HEK293 (cell line): ENCODE data around the gene OPCML.

ENCODE experiments used
- CTCF ChIA-PET: fragments of 350-600 bp; formaldehyde crosslinking; extraction: SDS; loops from one replicate; lab custom pipeline; 2021; ENCODE audit warnings: antibody characterized with exemption; lab: Yijun Ruan, JAX
- POLR2A ChIA-PET: fragments of 300-600 bp; formaldehyde crosslinking; extraction: SDS; loops from one replicate; lab custom pipeline; 2020; ENCODE audit warnings: antibody characterized with exemption, inconsistent platforms; lab: Yijun Ruan, JAX
- H3K27ac ChIP-seq: fragments of 200-500 bp; sonication (Bioruptor generic); 2 replicates; pipeline ENCODE4 v1.5.1; 2014; ENCODE audit warnings: low read depth, low read length, control low read depth, inconsistent platforms; ENCODE audit errors: extremely low read depth
- H3K36me3 ChIP-seq, 2 experiments: fragments of 200-500 bp in 1 of 2; sonication (Bioruptor generic) in 1 of 2; 1 replicate in 1 of 2; 2 replicates in 1 of 2; pipeline ENCODE4 v1.5.1; 2014 to 2017; ENCODE audit warnings: inconsistent platforms in 2 of 2, low read length in 2 of 2; ENCODE audit not compliant: control insufficient read depth in 2 of 2, insufficient read depth in 1 of 2
- H3K4me1 ChIP-seq: fragments of 200-500 bp; sonication (Bioruptor generic); 2 replicates; pipeline ENCODE4 v1.5.1; 2014; ENCODE audit warnings: mild to moderate bottlenecking, low read length, inconsistent platforms; ENCODE audit not compliant: control insufficient read depth, insufficient read depth
- H3K4me3 ChIP-seq: 2 replicates; pipeline ENCODE4 v1.5.1; 2011; ENCODE audit warnings: low read depth, mild to moderate bottlenecking, control low read depth, low read length, moderate library complexity
- H3K9me3 ChIP-seq: fragments of 200-500 bp; sonication (Bioruptor generic); 2 replicates; pipeline ENCODE4 v1.5.1; 2014; ENCODE audit warnings: low read depth, low read length, inconsistent platforms; ENCODE audit not compliant: control insufficient read depth, insufficient read depth
- BCL6B ChIP-seq: fragments of 450-650 bp; formaldehyde crosslinking; IDR thresholded peaks from 2 replicates; pipeline ENCODE4 v1.5.1; 2017; ENCODE audit warnings: missing biosample characterization, missing genetic modification characterization
- CTCF ChIP-seq: fragments of 450-650 bp; formaldehyde crosslinking; IDR thresholded peaks from 2 replicates; pipeline ENCODE4 v1.5.1; 2016; ENCODE audit warnings: missing biosample characterization, missing genetic modification characterization
- EGR2 ChIP-seq: fragments of 450-650 bp; formaldehyde crosslinking; IDR thresholded peaks from 2 replicates; pipeline ENCODE4 v1.5.1; 2016; ENCODE audit warnings: low read depth, missing biosample characterization, missing genetic modification characterization
- HIC1 ChIP-seq: fragments of 450-650 bp; formaldehyde crosslinking; IDR thresholded peaks from 2 replicates; pipeline ENCODE4 v1.5.1; 2016; ENCODE audit warnings: missing biosample characterization, missing genetic modification characterization
- KLF7 ChIP-seq: fragments of 450-650 bp; formaldehyde crosslinking; IDR thresholded peaks from 2 replicates; pipeline ENCODE4 v1.5.1; 2016; ENCODE audit warnings: missing biosample characterization, missing genetic modification characterization, borderline replicate concordance
- MYNN ChIP-seq: fragments of 450-650 bp; formaldehyde crosslinking; IDR thresholded peaks from 2 replicates; pipeline ENCODE4 v1.5.1; 2016; ENCODE audit warnings: missing biosample characterization, missing genetic modification characterization, borderline replicate concordance
- MZF1 ChIP-seq: fragments of 450-650 bp; formaldehyde crosslinking; IDR thresholded peaks from 2 replicates; pipeline ENCODE4 v1.5.1; 2017; ENCODE audit warnings: missing biosample characterization, missing genetic modification characterization, borderline replicate concordance
- RBAK ChIP-seq: fragments of 450-650 bp; formaldehyde crosslinking; IDR thresholded peaks from 2 replicates; pipeline ENCODE4 v1.5.1; 2016; ENCODE audit warnings: missing biosample characterization, missing genetic modification characterization
- YY1 ChIP-seq: fragments of 450-650 bp; formaldehyde crosslinking; IDR thresholded peaks from 2 replicates; pipeline ENCODE4 v1.5.1; 2018; ENCODE audit warnings: missing biosample characterization, missing genetic modification characterization
- ZBTB1 ChIP-seq: fragments of 450-650 bp; formaldehyde crosslinking; IDR thresholded peaks from 2 replicates; pipeline ENCODE4 v1.5.1; 2016; ENCODE audit warnings: missing biosample characterization, missing genetic modification characterization
- ZBTB26 ChIP-seq: fragments of 450-650 bp; formaldehyde crosslinking; optimal IDR thresholded peaks from 2 replicates; pipeline ENCODE3; 2016; ENCODE audit warnings: missing biosample characterization, mild to moderate bottlenecking, missing genetic modification characterization
- ZEB2 ChIP-seq: fragments of 450-650 bp; formaldehyde crosslinking; IDR thresholded peaks from 2 replicates; pipeline ENCODE4 v1.5.1; 2016; ENCODE audit warnings: missing biosample characterization, missing genetic modification characterization
- ZNF10 ChIP-seq: fragments of 450-650 bp; formaldehyde crosslinking; IDR thresholded peaks from 2 replicates; pipeline ENCODE4 v1.5.1; 2017; ENCODE audit warnings: missing biosample characterization, missing genetic modification characterization
- ZNF132 ChIP-seq: fragments of 450-650 bp; formaldehyde crosslinking; IDR thresholded peaks from 2 replicates; pipeline ENCODE4 v1.5.1; 2017; ENCODE audit warnings: missing biosample characterization, missing genetic modification characterization, borderline replicate concordance
- ZNF155 ChIP-seq: fragments of 450-650 bp; formaldehyde crosslinking; IDR thresholded peaks from 2 replicates; pipeline ENCODE4 v1.5.1; 2016; ENCODE audit warnings: missing biosample characterization, missing genetic modification characterization
- ZNF169 ChIP-seq: fragments of 450-650 bp; formaldehyde crosslinking; IDR thresholded peaks from 2 replicates; pipeline ENCODE4 v1.5.1; 2016; ENCODE audit warnings: missing biosample characterization, missing genetic modification characterization
- ZNF184 ChIP-seq: fragments of 450-650 bp; IDR thresholded peaks from 2 replicates; pipeline ENCODE4 v1.5.1; 2018; ENCODE audit warnings: missing biosample characterization, mild to moderate bottlenecking, missing genetic modification characterization
- ZNF274 ChIP-seq, 2 experiments: fragments of 200-500 bp in 1 of 2; fragments of 450-650 bp in 1 of 2; sonication (Bioruptor generic) in 1 of 2; formaldehyde crosslinking in 1 of 2; IDR thresholded peaks; 2 replicates each; pipeline versions ENCODE4 v1.5.1 to v1.6.1; 2014 to 2016; ENCODE audit warnings: borderline replicate concordance in 1 of 2, inconsistent platforms in 1 of 2, low read length in 1 of 2, missing biosample characterization in 1 of 2, missing genetic modification characterization in 1 of 2
- ZNF426 ChIP-seq: fragments of 450-650 bp; formaldehyde crosslinking; IDR thresholded peaks from 2 replicates; pipeline ENCODE4 v1.5.1; 2017; ENCODE audit warnings: missing biosample characterization, missing genetic modification characterization, mild to moderate bottlenecking, inconsistent platforms, moderate library complexity
- ZNF544 ChIP-seq: fragments of 450-650 bp; formaldehyde crosslinking; IDR thresholded peaks from 2 replicates; pipeline ENCODE4 v1.5.0; 2017; ENCODE audit warnings: missing biosample characterization, missing genetic modification characterization
- ZNF548 ChIP-seq: fragments of 450-650 bp; formaldehyde crosslinking; IDR thresholded peaks from 2 replicates; pipeline ENCODE4 v1.5.1; 2016; ENCODE audit warnings: missing biosample characterization, missing genetic modification characterization
- ZNF677 ChIP-seq: fragments of 450-650 bp; IDR thresholded peaks from 2 replicates; pipeline ENCODE4 v1.5.0; 2018; ENCODE audit warnings: missing biosample characterization, mild to moderate bottlenecking, missing genetic modification characterization, moderate library complexity
- ZNF704 ChIP-seq: fragments of 450-650 bp; formaldehyde crosslinking; IDR thresholded peaks from 2 replicates; pipeline ENCODE4 v1.5.1; 2016; ENCODE audit warnings: missing biosample characterization, missing genetic modification characterization
- ZSCAN18 ChIP-seq: fragments of 450-650 bp; formaldehyde crosslinking; IDR thresholded peaks from 2 replicates; pipeline ENCODE4 v1.5.1; 2016; ENCODE audit warnings: missing biosample characterization, missing genetic modification characterization

The OPCML gene

GRCh38 chr11:133506023-133506422 lies 26.3 kb downstream of the OPCML start:
- H3K36me3 ChIP-seq = no peaks in the 10 kb centered on the region
- CTCF ChIA-PET = no interaction called here
- TF ChIP-seq ZSCAN18 (tag by site-specific recombination) (no peak), ZEB2 (tag by site-specific recombination) (no peak), ZNF132 (tag by site-specific recombination) (no peak), ZNF544 (tag by site-specific recombination) (no peak), ZNF677 (tag by site-specific recombination) (no peak), HIC1 (tag by site-specific recombination) (no peak)
- H3K4me1 ChIP-seq = no peaks in the 10 kb centered on the region
- POLR2A ChIA-PET = no interaction called here
- H3K27ac ChIP-seq = no peak overlapping the region
- no peaks in the 10 kb centered on the region for H3K9me3 ChIP-seq
- H3K4me3 ChIP-seq = no peak overlapping the region

- POLR2A ChIA-PET = no interaction called here
- CTCF ChIA-PET = no interaction called here
- Histone ChIP-seq H3K4me1 (no peaks in the 10 kb centered on the region), H3K9me3 (no peaks in the 10 kb centered on the region), H3K27ac (no peak overlapping the region), H3K4me3 (no peak overlapping the region), H3K36me3 (no peaks in the 10 kb centered on the region)
- TF ChIP-seq MYNN = no peak
- no peak for TF ChIP-seq ZBTB26
- no peak for TF ChIP-seq ZNF704 (tag by site-specific recombination)
- no peak for TF ChIP-seq KLF7 (tag by site-specific recombination)
- no peak for TF ChIP-seq ZNF169
- no peak for TF ChIP-seq RBAK (tag by site-specific recombination)
- no peak for TF ChIP-seq ZNF10 (tag by site-specific recombination)
These were observed 27.4 kb downstream of the OPCML start for GRCh38 chr11:133504906-133505305.

- POLR2A ChIA-PET = no interaction called here
- Histone ChIP-seq H3K4me1 (no peaks in the 10 kb centered on the region), H3K9me3 (no peaks in the 10 kb centered on the region), H3K4me3 (no peak overlapping the region), H3K36me3 (no peaks in the 10 kb centered on the region), H3K27ac (no peak overlapping the region)
- CTCF ChIA-PET = no interaction called here
- no peak for TF ChIP-seq ZNF274 (IDR thresholded peaks at IDR 0.05; ENCODE audit: low read length)
- TF ChIP-seq ZNF274 (tag by site-specific recombination; IDR thresholded peaks at IDR 0.05; ENCODE audit: borderline replicate concordance) = no peak
- TF ChIP-seq ZNF548 = no peak
- TF ChIP-seq MZF1 (tag by site-specific recombination) = no peak
- no peak for TF ChIP-seq ZNF426 (tag by site-specific recombination)
- no peak for TF ChIP-seq CTCF (tag by site-specific recombination)
- TF ChIP-seq ZNF155 = no peak
- TF ChIP-seq ZNF184 (tag by site-specific recombination) = no peak
- no peak for TF ChIP-seq BCL6B
- no peak for TF ChIP-seq ZBTB1 (tag by site-specific recombination)
- no peak for TF ChIP-seq YY1 (tag by site-specific recombination)
- no peak for TF ChIP-seq EGR2 (tag by site-specific recombination)
These were observed 28.5 kb downstream of the OPCML start for GRCh38 chr11:133503776-133504175.
